Measurements from ENCODE around the gene THSD4.
A peak's percentile ranks its signal among the peaks of the same experiment; 100 is the strongest.
"Not testable (repeated sequence)": the region's sequence is repeated elsewhere in the genome, so short reads cannot be mapped to it uniquely, and the experiment has no call there.

Gene THSD4

DNA sequence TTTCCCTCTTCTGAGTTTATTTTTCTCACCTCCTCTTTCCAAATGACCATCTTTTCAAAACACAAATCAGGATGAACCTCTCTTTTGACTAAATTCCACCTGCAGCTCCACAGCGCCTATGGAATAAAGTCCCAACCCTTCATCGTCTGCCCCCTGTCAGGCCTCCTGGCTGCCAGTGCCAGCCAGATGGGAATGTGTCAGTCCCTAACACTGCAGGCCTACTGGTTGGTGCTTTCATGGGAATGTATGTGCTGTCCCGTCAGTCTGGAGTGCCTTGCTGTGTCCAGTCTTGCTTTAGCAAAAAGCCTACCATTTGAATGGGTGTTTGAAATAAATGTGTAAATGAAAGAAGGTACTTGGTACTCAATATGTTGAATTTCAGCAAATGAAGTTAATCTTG lies 310.1 kb downstream of the THSD4 start:
- DNase-seq (ENCODE audit: low spot score) = no peak

DNA sequence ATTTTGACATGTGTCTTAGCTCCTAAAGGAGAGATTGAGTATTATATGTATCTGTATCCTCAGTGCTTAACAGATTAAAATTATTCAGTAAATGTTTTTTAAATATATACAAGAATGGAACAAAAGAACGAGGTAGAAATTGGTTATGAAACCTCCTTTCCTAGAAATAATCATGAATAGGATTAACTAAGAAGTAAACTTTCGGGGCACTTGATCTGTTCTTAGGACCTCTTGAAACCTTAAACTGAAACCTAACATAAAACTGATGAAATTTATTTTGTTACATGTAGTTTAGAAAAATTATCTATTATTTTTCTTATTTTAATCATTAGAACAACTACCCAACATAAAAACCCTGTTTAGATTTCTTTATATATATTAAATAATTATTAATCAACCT lies 311.5 kb downstream of the THSD4 start:
- no peak for DNase-seq (ENCODE audit: low spot score)

DNA sequence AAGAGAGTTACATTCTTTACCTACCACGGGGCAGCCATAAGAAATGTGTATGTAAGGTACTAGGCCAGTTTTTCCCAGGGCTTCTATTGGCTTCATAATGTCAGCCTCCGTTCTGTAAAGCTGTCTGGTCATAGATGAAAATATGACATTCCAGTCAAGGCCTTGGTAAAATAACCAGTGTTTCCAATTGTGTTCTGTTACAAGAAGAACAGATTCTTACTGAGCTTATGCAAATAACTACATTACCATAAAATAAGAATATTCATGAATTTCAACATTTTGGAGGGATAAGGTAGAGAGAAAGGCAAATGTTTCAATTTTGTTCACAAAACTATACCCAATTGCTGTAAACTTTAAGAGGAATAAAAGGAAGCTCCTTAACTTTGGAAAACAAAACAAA lies 315.5 kb downstream of the THSD4 start:
- no peak for DNase-seq (ENCODE audit: low spot score)

GRCh38 chr15:71431343-71432336 lies 316.4 kb downstream of the THSD4 start:
- DNase-seq (ENCODE audit: low spot score) = no peak

GRCh38 chr15:71433402-71433801 lies 318.1 kb downstream of the THSD4 start:
- no peak for DNase-seq (ENCODE audit: low spot score)

GRCh38 chr15:71434774-71435173 lies 319.5 kb downstream of the THSD4 start:
- DNase-seq (ENCODE audit: low spot score) = no peak

DNA sequence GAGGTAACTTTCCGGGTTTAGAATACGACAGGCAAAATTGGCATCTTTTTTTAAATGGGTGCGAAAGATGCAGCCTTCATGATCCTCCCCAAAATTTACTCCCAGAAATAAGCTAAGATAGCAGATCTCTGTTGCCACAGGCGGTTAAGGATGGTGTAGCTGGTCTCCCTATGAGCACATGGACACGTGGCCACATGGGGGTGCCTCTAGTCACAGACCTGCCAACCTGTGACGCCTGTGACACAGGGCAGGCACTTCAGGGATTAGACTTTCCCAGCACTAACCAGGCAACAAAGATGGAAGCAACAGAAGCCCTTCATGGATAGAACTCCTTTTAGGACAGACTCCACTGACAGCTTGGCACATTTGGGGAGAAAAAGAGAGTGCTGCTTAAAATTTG lies 320.3 kb downstream of the THSD4 start:
- DNase-seq (ENCODE audit: low spot score) = no peak

DNA sequence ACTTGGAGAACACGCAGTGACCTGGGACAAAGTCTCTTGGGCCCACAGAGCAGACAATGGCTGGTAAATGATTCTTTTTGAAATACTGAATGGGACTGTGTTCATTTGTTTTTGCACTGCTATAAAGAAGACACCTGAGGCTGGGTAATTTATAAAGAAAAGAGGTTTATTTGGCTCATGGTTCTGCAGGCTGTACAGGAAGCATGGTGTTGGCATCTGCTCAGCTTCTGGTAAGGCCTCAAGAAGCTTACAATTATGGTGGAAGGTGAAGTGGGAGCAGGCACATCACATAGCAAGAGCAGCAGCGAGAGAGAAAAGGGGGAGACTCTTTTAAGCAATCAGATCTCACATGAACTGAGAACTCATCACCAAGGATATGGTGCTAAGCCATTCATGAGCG lies 321.6 kb downstream of the THSD4 start:
- DNase-seq (ENCODE audit: low spot score) = no peak

DNA sequence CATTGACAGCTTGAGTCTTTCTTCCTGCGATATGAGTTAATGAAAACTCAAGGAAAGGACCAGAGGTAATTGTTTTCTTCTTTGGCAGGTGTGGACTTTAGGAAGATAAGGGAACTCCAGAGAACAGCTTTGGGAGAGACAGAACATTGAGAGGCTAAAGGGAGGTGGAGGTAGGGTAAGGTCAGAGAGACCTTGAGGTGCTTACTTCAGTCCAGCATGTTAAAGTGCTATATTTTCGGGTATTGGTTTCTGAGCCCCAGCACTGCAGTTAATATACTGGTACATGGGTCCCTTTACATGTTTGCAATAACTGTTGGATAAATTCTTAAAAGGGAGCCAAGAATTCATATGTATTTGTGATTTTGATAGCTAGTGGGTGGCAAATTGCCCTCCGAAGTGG lies 322.1 kb downstream of the THSD4 start:
- no peak for DNase-seq (ENCODE audit: low spot score)

DNA sequence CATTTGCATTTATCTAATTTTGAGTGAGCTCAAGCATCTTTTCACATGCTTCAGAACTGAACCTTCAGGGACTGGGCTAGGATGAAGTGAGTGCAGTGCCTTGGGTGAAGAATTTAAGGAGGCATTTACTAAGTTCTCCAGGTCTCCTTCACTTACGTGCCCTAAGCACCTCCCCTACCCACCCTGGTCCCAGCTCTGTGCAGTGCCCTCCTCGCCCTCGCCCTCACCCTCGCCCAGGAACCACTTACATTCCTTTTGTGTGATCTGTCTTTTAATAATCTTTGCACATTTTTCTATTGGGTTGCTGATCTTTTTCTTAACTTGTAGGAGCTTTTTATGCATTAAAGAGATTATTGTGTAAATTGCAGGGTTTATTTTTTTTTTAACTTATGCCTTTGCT lies 322.6 kb downstream of the THSD4 start:
- no peak for DNase-seq (ENCODE audit: low spot score)

DNA sequence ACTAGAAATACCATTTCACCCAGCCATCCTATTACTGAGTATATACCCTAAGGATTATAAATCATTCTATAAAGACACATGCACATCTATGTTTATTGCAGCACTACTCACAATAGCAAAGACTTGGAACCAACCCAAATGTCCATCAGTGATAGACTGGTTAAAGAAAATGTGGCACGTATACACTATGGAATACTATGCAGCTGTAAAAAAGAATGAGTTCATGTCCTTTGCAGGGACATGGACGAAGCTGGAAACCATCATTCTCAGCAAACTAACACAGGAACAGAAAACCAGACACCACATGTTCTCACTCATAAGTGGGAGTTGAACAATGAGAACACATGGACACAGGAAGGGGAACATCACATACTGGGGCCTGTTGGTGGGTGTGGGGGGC lies 324.2 kb downstream of the THSD4 start:
- DNase-seq (ENCODE audit: low spot score) = not testable (repeated sequence)

- DNase-seq (ENCODE audit: low spot score) = peak; percentile 35
Observed at GRCh38 chr15:71440489-71441110, 325.3 kb downstream of the THSD4 start.

DNA sequence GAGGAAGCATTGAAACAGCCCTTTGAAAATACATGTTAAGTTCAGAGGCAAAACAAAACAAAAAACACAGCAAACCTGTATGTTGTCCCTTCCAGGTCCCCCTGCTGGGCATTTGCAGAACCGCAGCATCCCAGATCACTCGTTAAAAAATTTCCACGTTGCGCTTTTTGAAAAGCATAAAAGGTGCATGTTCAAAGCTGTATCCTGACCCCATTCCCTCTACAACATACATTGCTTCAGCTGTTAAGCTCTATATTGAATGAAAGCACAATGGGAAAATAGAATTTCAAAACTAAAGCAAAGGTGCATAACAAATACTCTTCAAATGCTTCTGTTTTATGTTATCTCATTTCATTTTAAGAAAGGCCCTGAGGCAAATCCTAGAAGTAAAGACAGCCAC lies 328.3 kb downstream of the THSD4 start:
- peak; percentile 29 for DNase-seq (ENCODE audit: low spot score)

DNA sequence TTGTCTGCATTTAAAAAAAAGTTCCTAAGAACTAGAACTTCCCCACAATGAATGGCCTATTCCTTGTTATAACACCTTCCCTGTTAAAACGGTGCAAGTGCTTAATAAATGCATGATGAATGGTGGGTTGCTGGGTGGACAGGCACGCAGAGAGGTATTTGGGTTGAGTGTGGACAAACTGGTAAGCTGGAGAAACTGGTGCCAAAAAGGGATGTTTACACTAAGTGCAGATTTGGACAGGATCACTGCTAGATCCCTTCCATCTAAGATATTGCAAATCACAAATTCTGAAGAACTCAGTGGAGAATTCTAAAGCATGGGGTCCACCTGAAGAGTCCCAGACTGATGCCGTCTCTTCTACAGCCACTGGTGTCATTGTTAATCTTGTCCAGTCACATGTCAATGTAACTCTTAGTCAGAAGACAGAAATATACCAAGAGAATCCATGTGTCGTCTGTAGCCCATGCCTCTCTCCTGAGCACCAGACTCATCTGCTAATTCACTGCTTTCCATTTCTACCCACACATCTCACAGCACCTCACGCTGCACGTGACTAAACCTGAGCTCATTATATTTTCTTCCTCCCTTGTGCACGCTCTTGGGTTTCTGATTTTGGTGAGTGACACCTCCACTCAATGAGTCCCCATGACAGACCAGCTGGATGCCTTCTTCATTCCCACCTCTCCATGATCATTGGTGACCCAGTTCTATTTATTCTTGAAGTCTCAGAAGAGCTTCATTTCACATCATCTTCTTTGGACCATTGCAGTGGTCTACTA lies 328.9 kb downstream of the THSD4 start:
- no peak for DNase-seq (ENCODE audit: low spot score)

DNA sequence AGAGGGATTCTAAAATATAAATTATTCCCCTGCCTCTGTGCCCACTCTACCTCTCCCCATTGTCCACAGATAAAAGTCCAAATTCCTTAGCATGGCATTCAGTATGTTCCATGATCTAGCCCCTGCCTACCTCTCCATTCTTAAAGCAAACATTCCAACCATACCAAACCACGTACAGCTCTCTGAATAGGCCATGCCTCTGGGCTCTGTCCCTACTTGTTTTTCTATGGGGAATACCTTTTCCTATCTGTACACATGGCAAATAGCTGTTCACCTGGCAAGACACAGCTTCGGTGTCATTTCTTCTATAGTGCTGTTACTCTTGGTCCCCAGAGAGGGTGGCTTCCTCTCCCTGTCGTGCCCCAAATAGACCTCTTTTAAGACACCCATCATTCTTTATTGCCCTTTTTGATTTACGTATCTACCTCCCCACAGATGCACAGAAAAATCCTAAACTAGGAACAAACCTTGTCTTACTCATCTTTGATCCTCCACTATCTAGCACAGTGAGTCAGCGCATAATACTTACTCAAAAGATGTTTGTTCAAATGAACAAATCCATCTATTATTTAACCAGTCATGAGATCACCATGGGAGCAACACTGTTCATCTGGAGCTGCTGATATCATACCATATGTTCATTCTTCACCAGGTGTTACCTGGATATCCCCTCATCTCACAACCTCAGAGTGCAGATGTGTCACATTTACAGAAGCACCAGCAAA lies 329.8 kb downstream of the THSD4 start:
- DNase-seq (ENCODE audit: low spot score) = no peak

DNA sequence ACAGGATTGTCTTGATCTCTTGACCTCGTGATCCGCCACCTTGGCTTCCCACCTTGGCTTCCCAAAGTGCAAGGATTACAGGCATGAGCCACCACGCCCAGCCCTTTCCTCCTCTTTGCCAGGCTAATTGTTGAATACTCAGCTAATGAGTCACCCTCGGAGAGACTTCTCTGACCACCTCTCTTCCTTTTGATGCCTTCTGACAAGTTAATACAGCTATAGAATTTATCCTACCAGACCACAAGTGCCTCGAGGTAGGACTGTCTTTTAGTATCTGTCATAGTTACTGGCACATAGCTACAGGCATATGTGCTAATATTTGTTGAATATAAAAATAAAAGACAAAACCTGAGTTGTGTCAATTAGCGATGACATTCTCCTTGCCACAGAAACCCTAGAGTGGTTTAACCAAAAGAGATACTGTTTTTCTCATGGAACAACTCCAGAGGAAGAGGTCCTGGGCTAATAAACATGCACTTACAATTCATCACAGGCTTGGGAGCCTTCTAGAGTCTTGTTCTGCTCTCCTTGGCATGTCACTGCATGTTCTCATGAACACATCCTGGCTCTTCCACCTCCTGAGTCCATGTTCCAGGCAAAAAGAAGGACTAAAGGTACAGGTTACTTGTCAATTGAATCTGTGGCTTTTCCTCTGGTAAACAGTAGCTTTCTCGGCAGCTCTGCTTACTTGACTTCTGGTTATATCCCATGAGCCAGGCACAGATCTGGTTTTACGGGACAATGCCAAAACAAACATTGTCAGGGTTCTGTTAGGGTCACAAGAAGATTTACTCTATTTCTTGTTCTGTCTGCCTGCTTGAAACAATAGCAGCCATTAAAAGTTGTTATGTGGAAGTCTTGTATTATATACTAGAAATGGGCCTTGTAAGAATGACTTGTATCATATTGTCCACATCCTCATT lies 332.3 kb downstream of the THSD4 start:
- no peak for DNase-seq (ENCODE audit: low spot score)

DNA sequence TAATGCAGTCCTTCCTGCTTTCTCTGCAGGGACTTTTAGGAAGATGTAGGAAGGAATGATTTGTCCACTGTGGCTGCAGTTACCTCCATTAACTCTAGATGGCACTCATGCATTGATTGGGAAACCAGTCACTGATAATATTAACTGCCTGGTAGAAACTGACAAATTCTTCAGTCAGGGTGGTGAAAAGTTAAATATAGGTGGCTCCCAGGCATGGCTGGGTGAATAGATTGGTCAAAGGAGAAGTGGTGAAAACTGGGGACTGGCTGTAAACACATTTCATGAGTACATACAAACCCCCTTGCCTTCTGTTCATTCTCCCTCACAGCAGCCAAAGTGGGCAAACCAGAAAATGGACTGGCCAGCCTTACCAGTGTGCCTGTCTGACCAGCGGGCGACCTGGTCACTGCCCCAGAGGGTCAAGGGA lies 333.4 kb downstream of the THSD4 start:
- peak; percentile 27 for DNase-seq (ENCODE audit: low spot score)

GRCh38 chr15:71449363-71449762 lies 334.1 kb downstream of the THSD4 start:
- DNase-seq (ENCODE audit: low spot score) = no peak

- DNase-seq (ENCODE audit: low spot score) = no peak
Observed at GRCh38 chr15:71449956-71450355, 334.7 kb downstream of the THSD4 start.

- DNase-seq (ENCODE audit: low spot score) = no peak
Observed at GRCh38 chr15:71451130-71451529, 335.9 kb downstream of the THSD4 start.

Measured in SK-N-DZ (cell line).